Femur (tissue), 1 donor: ENCODE results near the gene PCBP3.
"Not testable (repeated sequence)": the region's sequence is repeated elsewhere in the genome, so short reads cannot be mapped to it uniquely, and the experiment has no call there.

Experiments
- DNase-seq: peaks from one replicate; pipeline ENCODE4 v3.0.0-alpha.2; 2017

Gene PCBP3

GRCh38 chr21:45940621-45941337 is 297.3 kb downstream of the PCBP3 start:
- DNase-seq = no peak

DNA sequence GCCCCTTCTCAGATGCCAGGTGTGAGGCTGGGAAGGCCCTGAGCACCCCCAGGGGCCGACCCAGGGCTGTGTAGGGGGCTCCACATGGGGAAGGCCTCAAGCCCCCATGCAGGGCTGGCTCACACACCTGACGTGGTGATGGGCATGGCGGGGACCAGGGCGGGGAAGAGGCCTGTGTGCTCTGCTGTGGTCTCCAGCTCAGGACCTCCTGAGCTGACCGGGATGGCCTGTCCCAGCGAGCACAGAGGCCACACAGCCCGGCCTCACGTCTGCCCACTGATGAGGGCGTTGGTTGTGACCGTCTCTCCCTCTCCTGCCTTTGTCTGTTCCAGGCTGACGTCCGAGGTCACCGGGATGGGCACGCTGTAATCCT is 297.8 kb downstream of the PCBP3 start:
- DNase-seq = no peak

DNA sequence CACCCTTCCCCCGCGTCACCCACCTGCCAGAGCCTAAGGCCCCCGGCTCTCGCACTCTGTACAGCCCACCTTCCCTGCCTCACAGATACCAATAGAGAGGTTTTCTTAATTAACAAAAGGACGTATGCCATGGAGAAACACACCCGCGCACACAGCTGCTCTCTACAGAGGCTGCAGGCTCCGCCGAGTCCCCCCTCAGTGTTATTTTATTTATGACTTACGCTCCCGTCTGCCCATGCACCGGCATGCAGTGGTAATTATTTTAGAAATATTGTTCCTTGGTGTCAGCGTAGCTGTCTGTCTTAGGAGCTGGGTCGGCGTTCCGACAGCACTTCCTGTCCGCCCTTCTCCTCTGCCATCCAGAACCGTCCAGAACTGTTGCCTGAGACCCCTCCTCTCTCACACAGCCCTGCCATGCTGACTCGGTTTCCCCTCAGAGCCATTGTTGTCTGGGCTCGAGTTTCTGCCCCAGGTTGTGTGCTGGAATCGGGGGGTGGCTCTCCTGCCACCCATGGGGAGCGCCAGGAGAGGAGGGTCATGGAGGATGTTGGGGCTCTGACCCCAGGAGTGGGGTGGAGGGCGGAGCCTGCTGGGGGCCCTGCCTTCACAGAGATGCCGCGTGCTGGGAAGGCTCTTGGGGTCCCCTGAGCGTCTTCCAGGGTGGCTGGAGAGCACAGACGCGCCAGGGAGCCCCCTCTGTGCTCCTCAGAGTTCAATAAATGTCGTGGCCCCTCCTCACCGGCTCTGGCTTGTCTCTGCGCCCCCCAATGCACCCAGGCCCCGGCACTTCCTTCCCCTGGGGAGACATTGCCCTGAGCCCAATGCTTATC is 298.4 kb downstream of the PCBP3 start:
- no peak for DNase-seq

- DNase-seq = no peak
These were observed 299.5 kb downstream of the PCBP3 start for GRCh38 chr21:45942755-45943629.

GRCh38 chr21:45943630-45944540 is 300.4 kb downstream of the PCBP3 start:
- DNase-seq = no peak

DNA sequence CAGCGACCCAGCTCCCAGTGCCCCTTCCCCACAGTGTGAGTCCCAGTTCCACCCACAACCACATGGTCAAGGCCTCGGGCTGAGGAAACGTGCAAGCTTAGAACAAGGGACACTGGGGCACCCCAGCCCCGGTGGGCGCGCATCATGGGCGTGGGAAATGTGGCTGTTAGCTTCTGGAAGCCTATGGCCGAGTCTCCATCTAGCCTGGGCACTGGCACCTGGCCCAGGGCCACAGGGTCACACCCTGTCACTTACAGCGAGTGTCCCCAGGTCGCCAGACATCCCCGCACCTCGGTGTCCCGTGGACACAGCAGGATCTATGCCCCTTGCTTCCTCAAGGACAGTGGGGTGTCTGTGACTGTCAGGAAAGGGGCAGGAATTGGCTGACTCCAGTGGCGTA is 301.1 kb downstream of the PCBP3 start:
- no peak for DNase-seq

DNA sequence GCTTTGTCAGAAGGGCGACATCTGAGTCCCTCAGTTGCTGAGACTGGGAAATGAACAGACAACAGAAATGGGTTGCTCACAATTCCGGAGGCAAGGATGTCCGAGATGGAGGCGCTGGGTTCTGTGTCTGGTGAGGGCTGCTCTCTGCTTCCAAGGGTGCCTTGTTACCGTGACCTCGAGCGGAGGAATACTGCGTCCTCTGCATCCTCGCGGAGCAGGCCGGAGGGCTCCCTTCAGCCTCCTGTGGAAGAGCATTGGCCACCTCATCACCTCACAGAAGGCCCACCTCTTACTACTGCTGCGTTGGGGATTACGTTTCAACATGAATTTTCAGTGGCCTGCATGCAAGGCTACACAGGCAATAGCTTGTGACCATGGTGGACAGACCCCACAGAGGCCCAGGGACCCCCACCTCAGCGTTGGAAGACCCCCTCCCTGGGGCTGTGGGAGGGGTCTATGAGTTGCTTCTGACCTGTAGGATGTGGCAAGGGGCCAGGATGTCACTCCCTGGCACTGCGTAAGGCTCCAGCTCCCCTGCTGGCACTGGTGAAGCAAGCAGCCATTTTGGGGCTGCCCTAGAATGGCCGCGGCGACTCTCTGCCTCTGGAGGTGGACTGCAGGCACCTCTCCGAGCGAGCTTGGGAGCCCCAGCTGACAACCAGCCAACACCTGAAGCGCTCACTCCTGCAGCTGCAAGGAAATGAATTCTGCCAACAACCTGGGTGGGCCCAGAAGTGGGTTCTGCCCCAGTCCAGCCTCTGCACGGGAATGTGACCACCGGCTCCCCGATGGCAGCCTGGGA is 301.7 kb downstream of the PCBP3 start:
- no peak for DNase-seq

DNA sequence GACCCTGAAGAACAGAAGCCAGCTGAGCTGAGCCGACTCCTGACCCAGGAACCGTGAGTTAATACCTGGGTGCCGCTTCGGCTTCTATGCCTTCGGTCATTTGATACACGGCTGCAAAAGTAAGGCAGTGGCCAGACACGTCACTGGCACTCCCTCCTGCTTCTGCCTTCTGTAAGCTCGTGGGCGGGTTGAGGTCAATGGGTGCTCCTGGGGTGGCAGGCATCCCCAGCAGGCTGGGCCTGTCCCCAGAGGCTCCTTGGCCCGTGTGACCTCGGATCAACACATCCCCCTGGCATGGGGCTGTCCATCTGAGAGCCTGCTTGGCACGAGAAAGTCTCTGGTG is 302.3 kb downstream of the PCBP3 start:
- no peak for DNase-seq

- no peak for DNase-seq
These were observed 303.8 kb downstream of the PCBP3 start for GRCh38 chr21:45947296-45947695.

DNA sequence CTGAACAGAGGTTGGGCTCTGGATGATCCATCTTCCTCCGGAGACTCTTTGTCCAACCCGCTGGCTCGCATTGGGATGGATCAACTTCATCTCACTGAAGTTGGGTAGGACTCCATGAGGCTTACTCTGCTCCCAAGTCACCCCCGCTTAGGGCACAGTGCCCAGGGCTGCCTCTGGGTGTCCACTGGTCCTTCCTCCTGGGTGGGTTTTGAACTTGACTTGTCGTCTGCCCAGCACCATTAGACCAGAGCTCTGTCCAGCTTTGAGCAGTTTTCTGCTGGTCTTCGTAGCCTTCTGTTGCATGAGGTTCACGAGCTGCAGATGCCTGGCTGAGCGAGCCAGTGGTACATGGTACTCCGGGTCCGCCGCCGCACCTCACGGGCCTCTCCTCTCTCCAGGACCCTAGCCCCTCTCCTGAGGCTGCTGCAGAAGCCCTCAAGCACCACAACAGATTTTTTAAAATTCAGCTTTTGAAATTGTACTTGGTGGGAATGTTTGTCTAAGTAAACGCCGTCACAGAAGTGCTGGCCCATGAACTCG is 304.3 kb downstream of the PCBP3 start:
- no peak for DNase-seq

DNA sequence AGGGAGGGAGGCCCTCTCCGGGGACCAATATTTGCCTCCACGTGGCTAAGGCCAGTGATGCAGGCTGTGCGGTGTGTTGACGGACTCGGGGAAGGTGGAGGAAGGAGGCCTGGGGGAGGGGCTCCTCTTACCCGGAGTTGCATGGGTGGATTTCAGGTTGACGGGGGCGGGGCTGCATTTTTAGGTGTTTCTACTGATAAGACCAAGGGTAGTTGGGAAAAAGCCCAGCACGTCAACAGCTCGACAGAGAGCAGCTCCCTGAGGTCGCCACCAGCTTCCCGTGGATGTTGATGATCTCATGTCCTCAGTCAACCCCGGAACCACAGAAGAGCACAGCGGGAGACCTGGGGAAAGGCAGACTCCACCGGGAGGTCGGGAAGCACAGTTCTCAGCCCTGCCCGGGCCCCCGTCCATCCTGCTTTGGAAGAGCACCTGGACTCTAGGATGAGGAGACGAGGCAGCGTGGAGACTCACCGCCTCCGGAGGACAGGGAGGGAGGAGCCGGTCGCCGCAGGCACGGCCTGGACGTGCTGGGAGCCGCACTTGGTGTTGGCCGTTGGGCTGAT is 305.1 kb downstream of the PCBP3 start:
- no peak for DNase-seq

GRCh38 chr21:45949928-45950739 is 306.6 kb downstream of the PCBP3 start:
- peak; percentile 44 for DNase-seq

DNA sequence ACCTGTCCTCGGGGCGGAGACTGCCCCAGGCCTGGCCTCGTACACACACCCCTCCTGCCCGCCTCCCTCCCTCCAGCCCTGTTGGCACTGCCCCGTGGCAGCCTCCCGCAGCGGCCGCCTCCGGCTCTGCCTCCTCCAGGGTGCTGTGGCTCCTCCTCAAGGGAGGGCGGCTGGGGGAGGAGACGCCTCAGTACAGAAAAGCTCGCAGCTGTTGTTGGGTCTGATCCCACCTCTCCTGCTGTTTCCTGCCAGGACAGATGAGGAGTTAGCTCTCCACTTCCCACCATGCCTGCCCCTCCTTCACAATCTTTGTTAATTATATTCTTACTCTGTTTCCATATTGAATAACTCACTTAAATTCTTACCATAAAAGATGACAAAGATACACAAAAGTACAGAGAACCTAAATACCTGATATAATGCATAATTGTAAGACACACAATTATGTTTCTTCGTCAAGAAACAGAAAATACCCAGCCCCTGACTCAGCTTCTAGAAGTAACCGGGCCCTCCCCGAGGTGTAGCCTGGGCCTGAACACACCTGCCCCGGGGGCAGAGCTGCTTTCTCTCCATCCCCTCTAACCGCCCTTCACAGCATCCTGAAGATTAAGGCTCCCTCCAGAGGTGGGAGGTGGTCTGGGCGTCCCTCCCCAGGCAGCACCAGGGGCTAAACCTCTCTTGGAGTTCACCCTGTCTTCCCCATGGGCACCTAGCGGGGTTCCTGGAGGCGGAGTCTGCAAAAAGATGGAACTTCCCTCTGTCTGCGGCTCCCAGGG is 307.4 kb downstream of the PCBP3 start:
- peak; percentile 86 for DNase-seq

GRCh38 chr21:45951676-45952075 is 308.2 kb downstream of the PCBP3 start:
- no peak for DNase-seq

DNA sequence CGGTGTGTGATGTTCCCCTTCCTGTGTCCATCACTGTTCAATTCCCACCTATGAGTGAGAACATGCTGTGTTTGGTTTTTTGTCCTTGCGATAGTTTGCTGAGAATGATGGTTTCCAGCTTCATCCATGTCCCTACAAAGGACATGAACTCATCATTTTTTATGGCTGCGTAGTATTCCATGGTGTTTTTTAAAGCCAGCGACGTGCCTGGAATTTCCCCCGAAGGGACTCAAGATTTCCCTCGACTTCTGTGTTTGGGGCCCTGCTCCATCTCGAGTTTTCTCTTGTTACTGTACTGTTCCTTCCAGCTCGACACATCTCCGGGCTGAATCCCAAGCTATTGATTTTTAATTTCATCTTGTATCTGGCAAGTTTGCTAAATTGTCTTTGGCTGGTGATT is 309.0 kb downstream of the PCBP3 start:
- not testable (repeated sequence) for DNase-seq

GRCh38 chr21:45952974-45953373 is 309.4 kb downstream of the PCBP3 start:
- no peak for DNase-seq

DNA sequence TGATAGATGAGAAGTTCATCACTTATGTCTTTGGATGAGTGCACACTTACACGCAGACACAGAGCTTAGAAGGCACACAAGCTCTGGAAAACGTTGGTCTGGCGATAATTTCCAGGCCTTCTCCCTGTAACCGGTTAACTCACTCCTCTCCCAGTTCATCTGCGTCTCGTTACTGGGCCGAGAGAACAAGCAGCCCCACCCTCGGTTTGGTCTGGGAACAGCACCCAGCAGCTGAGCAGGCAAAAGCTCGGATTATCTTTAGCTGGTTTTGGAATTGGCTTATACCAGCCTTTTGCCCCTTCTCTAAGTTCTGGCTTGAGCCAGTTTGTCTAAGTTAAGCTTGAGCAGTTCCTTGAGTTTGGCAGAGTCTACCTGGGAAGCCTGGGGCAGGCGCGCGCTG is 310.7 kb downstream of the PCBP3 start:
- DNase-seq = no peak

DNA sequence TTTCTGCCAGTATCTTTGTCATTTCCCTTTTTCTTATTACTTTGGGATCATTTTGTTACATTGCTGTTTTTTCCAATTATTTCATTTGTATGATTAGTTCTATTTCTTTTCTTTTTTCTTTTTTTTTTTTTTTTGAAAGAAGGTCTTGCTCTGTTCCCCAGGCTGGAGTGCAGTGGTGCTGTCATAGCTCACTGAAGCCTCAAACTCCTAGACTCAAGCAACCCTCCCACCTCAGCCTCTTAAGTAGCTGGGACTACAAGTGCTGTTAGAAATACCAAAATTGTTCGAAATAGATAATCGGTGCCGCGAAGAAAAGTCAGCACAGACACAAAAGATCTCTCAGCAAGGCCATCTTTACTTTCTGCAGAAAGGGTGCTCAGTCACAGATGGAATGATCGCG is 311.4 kb downstream of the PCBP3 start:
- no peak for DNase-seq

DNA sequence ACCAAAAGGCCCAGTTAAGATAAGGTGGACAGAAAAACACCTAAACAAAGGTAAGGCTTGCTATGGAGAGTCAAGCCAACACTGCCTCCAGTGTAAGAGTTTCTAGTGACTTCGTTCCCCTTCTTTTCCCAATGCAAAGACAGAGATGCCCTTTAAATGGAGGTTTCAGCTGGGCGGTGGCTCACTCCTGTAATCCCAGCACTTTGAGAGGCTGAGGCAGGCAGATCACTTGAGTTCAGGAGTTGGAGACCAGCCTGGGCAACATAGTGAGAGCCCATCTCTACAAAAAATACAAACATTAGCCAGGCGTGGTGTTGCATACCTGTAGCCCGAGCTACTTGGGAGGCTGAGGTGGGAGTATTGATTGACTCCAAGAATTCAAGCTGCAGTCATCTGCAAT is 314.0 kb downstream of the PCBP3 start:
- DNase-seq = no peak
